GM18870 (cell line): ENCODE results near the gene ATXN1L.
"Not testable (repeated sequence)": the region's sequence is repeated elsewhere in the genome, so short reads cannot be mapped to it uniquely, and the experiment has no call there.

Experiments used
- ATAC-seq: cut with Tn5 transposase; IDR thresholded peaks from one replicate; pipeline ENCODE4 v1.9.1; 2021; ENCODE audit warnings: moderate library complexity; ENCODE audit not compliant: unreplicated experiment

ATXN1L gene

GRCh38 chr16:71885261-71885650 is 39.5 kb downstream of the ATXN1L start:
- no peak for ATAC-seq

- ATAC-seq = no peak
Measured at GRCh38 chr16:71889147-71889546, 43.4 kb downstream of the ATXN1L start.

GRCh38 chr16:71893888-71894228 is 48.1 kb downstream of the ATXN1L start:
- no peak for ATAC-seq

- ATAC-seq = peak; percentile 18
Measured at GRCh38 chr16:71894229-71894920, 48.6 kb downstream of the ATXN1L start.

GRCh38 chr16:71894921-71895678 is 49.3 kb downstream of the ATXN1L start, which contains the start of gene IST1:
Gene IST1, plus strand, starts transcription at chr16:71895531. Its CDS starts 20,110 bp downstream, at chr16:71915641.
- peak; percentile 71 for ATAC-seq

GRCh38 chr16:71895679-71896365 is 50.0 kb downstream of the ATXN1L start:
- ATAC-seq = peak; percentile 5

GRCh38 chr16:71896764-71897368 is 51.1 kb downstream of the ATXN1L start:
- no peak for ATAC-seq

GRCh38 chr16:71899171-71899570 is 53.4 kb downstream of the ATXN1L start:
- ATAC-seq = no peak

GRCh38 chr16:71902656-71903365 is 57.0 kb downstream of the ATXN1L start:
- ATAC-seq = no peak

GRCh38 chr16:71903608-71904007 is 57.8 kb downstream of the ATXN1L start:
- ATAC-seq = no peak

GRCh38 chr16:71904239-71904638 is 58.5 kb downstream of the ATXN1L start:
- no peak for ATAC-seq

GRCh38 chr16:71905765-71906164 is 60.0 kb downstream of the ATXN1L start:
- ATAC-seq = not testable (repeated sequence)
